ENCODE results near the gene BAHD1.
A peak's percentile ranks its signal among the peaks of the same experiment; 100 is the strongest.

BAHD1 gene

GRCh38 chr15:40425681-40426080, 15.1 kb upstream of the BAHD1 start:
- no peak for DNase-seq

- DNase-seq, result no peak
Measured at GRCh38 chr15:40427188-40427587, 13.6 kb upstream of the BAHD1 start.

GRCh38 chr15:40428185-40428584, 12.6 kb upstream of the BAHD1 start:
- DNase-seq, result no peak

- DNase-seq, result no peak
Measured at GRCh38 chr15:40429068-40429710, 11.6 kb upstream of the BAHD1 start.

- no peak for DNase-seq
Measured at GRCh38 chr15:40430271-40430805, 10.4 kb upstream of the BAHD1 start.

- no peak for DNase-seq
Measured at GRCh38 chr15:40435023-40435709, 5.6 kb upstream of the BAHD1 start.

- no peak for DNase-seq
Measured at GRCh38 chr15:40435710-40436089, 5.1 kb upstream of the BAHD1 start.

GRCh38 chr15:40436116-40436891, 4.4 kb upstream of the BAHD1 start:
- DNase-seq, result no peak

GRCh38 chr15:40436892-40437751, 3.6 kb upstream of the BAHD1 start:
- DNase-seq, result no peak

- no peak for DNase-seq
Measured at GRCh38 chr15:40437752-40438687, 2.7 kb upstream of the BAHD1 start.

- no peak for DNase-seq
Measured at GRCh38 chr15:40438712-40439111, 2.0 kb upstream of the BAHD1 start.

- no peak for DNase-seq
Measured at GRCh38 chr15:40439461-40439959, 1.2 kb upstream of the BAHD1 start.

- peak; percentile 39 for DNase-seq
Measured at GRCh38 chr15:40439960-40440742, 602 bp upstream of the BAHD1 start.

GRCh38 chr15:40441565-40442531, 1.1 kb downstream of the BAHD1 start:
- DNase-seq, result no peak

GRCh38 chr15:40443255-40443654, 2.5 kb downstream of the BAHD1 start:
- DNase-seq, result no peak

- DNase-seq, result no peak
Measured at GRCh38 chr15:40443846-40444245, 3.1 kb downstream of the BAHD1 start.

GRCh38 chr15:40444736-40445135, 4.0 kb downstream of the BAHD1 start:
- DNase-seq, result no peak

- no peak for DNase-seq
Measured at GRCh38 chr15:40445421-40445922, 4.7 kb downstream of the BAHD1 start.

GRCh38 chr15:40446144-40446543, 5.4 kb downstream of the BAHD1 start:
- no peak for DNase-seq
